DOHH2 (cell line): ENCODE results near the gene SAMD14.
A peak's percentile ranks its signal among the peaks of the same experiment; 100 is the strongest.

ENCODE experiments used
- H3F3A ChIP-seq: fragments of 200-600 bp; sonication (generic), shearing (Covaris generic); 2 replicates; pipeline ENCODE4 v1.6.0; 2016; ENCODE audit warnings: antibody characterized with exemption, mild to moderate bottlenecking; ENCODE audit not compliant: control insufficient read depth, insufficient read depth
- H3K27ac ChIP-seq: fragments of 200-600 bp; sonication (generic); 2 replicates; pipeline ENCODE4 v1.5.1; 2014; ENCODE audit warnings: low read depth, mild to moderate bottlenecking, low read length, moderate library complexity
- H3K27me3 ChIP-seq: fragments of 200-600 bp; sonication (generic); 2 replicates; pipeline ENCODE4 v1.6.1; 2014; ENCODE audit warnings: mild to moderate bottlenecking, low read length, mixed read lengths; ENCODE audit not compliant: control insufficient read depth
- H3K36me3 ChIP-seq: fragments of 200-600 bp; sonication (generic); 2 replicates; pipeline ENCODE4 v1.6.1; 2014; ENCODE audit warnings: mild to moderate bottlenecking, low read length, moderate library complexity, mixed read lengths; ENCODE audit not compliant: control insufficient read depth
- H3K4me1 ChIP-seq: fragments of 200-600 bp; sonication (generic); 2 replicates; pipeline ENCODE4 v1.6.1; 2014; ENCODE audit warnings: mild to moderate bottlenecking, low read length, mixed read lengths; ENCODE audit not compliant: control insufficient read depth
- H3K4me2 ChIP-seq: fragments of 200-600 bp; sonication (generic); 2 replicates; pipeline ENCODE4 v1.6.0; 2014; ENCODE audit warnings: mild to moderate bottlenecking, low read length, moderate library complexity
- H3K4me3 ChIP-seq: fragments of 200-600 bp; sonication (generic); 2 replicates; pipeline ENCODE4 v1.5.1; 2014; ENCODE audit warnings: mild to moderate bottlenecking, low read length, mixed read lengths
- H3K79me2 ChIP-seq: fragments of 200-600 bp; sonication (generic); 2 replicates; pipeline ENCODE4 v1.6.1; 2014; ENCODE audit warnings: mild to moderate bottlenecking, low read length, mixed read lengths; ENCODE audit not compliant: control insufficient read depth
- H3K9me2 ChIP-seq: fragments of 200-600 bp; sonication (generic); replicated peaks from 2 replicates; pipeline ENCODE4 v1.6.1; 2014; ENCODE audit warnings: mild to moderate bottlenecking, low read length, mixed read lengths; ENCODE audit not compliant: control insufficient read depth
- H3K9me3 ChIP-seq: fragments of 200-600 bp; sonication (generic); 2 replicates; pipeline ENCODE4 v1.6.1; 2014; ENCODE audit warnings: antibody characterized with exemption, low read length, mixed read lengths; ENCODE audit not compliant: control insufficient read depth, insufficient read depth
- H4K20me1 ChIP-seq: fragments of 200-600 bp; sonication (generic); 2 replicates; pipeline ENCODE4 v1.6.0; 2014; ENCODE audit warnings: low read depth, mild to moderate bottlenecking, antibody characterized with exemption, low read length, moderate library complexity; ENCODE audit not compliant: control insufficient read depth, insufficient read depth
- CTCF ChIP-seq: fragments of 200-600 bp; sonication (generic); IDR thresholded peaks from one replicate; pipeline ENCODE4 v1.5.1; 2014; ENCODE audit warnings: antibody characterized with exemption, mild to moderate bottlenecking, low read depth, low read length; ENCODE audit not compliant: poor library complexity, severe bottlenecking
- EZH2phosphoT487 ChIP-seq: fragments of 200-600 bp; sonication (generic); IDR thresholded peaks from 2 replicates; pipeline ENCODE4 v1.6.1; 2017; ENCODE audit warnings: borderline replicate concordance, mild to moderate bottlenecking, antibody characterized with exemption, low read length, moderate library complexity, mixed read lengths

The SAMD14 gene

GRCh38 chr17:50141745-50142110, 11.8 kb upstream of the SAMD14 start:
- Histone ChIP-seq H3K9me2 (no peaks in the 10 kb centered on the region), H3F3A (0 out of 2 replicates have a peak, but pooled peaks cover 3% of the 10 kb centered on the region), H4K20me1 (peaks cover 30% of the 10 kb centered on the region), H3K9me3 (no peaks in the 10 kb centered on the region), H3K27me3 (no peaks in the 10 kb centered on the region), H3K4me1 (peaks cover 71% of the 10 kb centered on the region), H3K4me3 (no peak overlapping the region), H3K79me2 (peaks cover 58% of the 10 kb centered on the region), H3K4me2 (no peak overlapping the region), H3K27ac (no peak overlapping the region), H3K36me3 (peaks cover 100% of the 10 kb centered on the region)
- no peak for TF ChIP-seq EZH2phosphoT487
- TF ChIP-seq CTCF: no peak

- TF ChIP-seq CTCF: no peak
- TF ChIP-seq EZH2phosphoT487: no peak
- Histone ChIP-seq H3K4me1 (peaks cover 66% of the 10 kb centered on the region), H3K4me2 (peak overlapping the region; percentile 41; the same call in 1 of the 2 replicates), H3K79me2 (peaks cover 52% of the 10 kb centered on the region), H3K27me3 (no peaks in the 10 kb centered on the region), H3K9me3 (no peaks in the 10 kb centered on the region), H4K20me1 (peaks cover 26% of the 10 kb centered on the region), H3K9me2 (no peaks in the 10 kb centered on the region), H3K36me3 (peaks cover 100% of the 10 kb centered on the region), H3K4me3 (no peak overlapping the region), H3F3A (0 out of 2 replicates have a peak, but pooled peaks cover 3% of the 10 kb centered on the region), H3K27ac (no peak overlapping the region)
Measured at GRCh38 chr17:50141026-50141744, 11.2 kb upstream of the SAMD14 start.

GRCh38 chr17:50139950-50140885, 10.3 kb upstream of the SAMD14 start:
- no peaks in the 10 kb centered on the region for H3K9me3 ChIP-seq
- H3K27ac ChIP-seq: no peak overlapping the region
- peak overlapping the region; percentile 41 for H3K4me2 ChIP-seq
- peaks cover 99% of the 10 kb centered on the region for H3K36me3 ChIP-seq
- H3F3A ChIP-seq: 0 out of 2 replicates have a peak, but pooled peaks cover 3% of the 10 kb centered on the region
- TF ChIP-seq EZH2phosphoT487: no peak
- TF ChIP-seq CTCF: peak; percentile 87
- H3K27me3 ChIP-seq: no peaks in the 10 kb centered on the region
- H3K79me2 ChIP-seq: peaks cover 43% of the 10 kb centered on the region
- no peak overlapping the region for H3K4me3 ChIP-seq
- no peaks in the 10 kb centered on the region for H3K9me2 ChIP-seq
- H3K4me1 ChIP-seq: peaks cover 56% of the 10 kb centered on the region
- peaks cover 22% of the 10 kb centered on the region for H4K20me1 ChIP-seq
